Raji (cell line): ENCODE data around the gene ELAVL3.

Experiments
- POLR2A ChIP-seq: IDR thresholded peaks from 2 replicates; pipeline ENCODE4 v1.6.1; 2011; ENCODE audit warnings: low read depth, low read length, control low read depth; ENCODE audit not compliant: insufficient read depth

The ELAVL3 gene

DNA sequence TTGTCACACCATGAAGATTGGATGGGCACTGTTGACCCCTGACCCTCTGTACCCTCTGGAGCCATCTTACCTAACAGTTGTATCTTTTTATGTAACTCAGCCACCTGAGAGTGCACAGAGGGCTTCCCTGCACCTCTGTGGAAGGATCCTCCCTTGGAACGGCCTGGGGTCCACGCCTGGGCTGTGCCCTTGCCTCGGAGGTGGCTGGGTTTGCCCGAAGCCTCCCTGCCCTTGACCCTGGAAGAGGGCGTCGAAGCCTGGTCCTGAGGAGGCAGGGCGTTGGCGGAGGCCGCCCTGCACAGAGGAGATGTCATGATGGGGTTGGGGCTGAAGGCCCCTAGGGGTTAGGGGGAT lies 46.2 kb downstream of the ELAVL3 start:
- TF ChIP-seq POLR2A = no peak

DNA sequence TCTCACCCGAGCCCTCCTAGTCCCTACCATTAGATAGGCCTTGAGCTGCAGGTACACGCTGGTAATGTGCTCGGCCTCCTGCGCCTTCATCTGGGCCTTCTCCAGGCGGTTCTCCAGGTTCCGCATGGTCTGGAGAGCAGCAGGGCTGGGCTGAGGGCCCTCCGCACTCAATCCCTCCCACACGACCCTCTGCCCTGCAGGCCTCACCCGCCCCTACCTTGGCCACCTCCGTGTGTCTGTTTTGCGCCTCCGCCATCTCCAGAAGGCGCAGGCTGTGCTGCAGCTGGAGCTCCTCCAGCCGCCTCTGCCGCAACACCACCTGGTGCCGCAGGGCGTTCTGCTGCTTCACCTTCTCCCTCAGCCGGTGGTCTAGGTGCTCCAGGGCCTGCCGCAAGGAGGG lies 54.2 kb downstream of the ELAVL3 start:
- TF ChIP-seq POLR2A = no peak

GRCh38 chr19:11425719-11426457 lies 55.0 kb downstream of the ELAVL3 start:
- TF ChIP-seq POLR2A = no peak

GRCh38 chr19:11423791-11424181 lies 57.1 kb downstream of the ELAVL3 start:
- no peak for TF ChIP-seq POLR2A

DNA sequence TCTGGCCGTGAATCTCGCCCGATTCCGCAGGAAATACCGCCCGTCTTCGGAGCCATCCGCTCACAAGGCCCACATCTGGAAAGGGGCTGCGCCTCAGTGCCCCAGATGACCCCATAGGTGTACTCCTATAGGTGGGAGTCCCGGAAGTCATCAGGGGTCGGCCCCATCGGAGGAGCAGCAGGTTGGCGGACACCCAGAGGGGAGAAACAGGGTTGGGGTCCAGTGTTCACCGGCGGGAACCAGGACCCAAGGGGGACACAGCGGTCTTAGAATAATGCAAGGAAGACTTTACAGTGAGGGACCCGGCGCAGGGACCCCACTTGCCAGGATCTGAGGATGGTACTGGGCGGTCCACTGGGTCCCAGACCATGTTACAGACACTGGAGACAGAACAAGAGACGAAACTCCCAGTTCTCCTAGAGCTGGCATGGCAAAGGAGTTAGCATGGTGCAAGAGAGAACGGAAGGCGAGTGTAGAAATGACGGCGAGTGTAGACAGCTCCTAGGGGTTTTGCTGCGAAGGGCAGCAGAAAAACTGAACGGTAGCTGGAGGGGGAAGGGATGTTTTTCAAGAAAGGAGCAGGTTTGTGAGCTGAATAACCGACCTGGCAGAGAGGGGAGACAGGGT lies 57.6 kb downstream of the ELAVL3 start:
- TF ChIP-seq POLR2A = no peak

DNA sequence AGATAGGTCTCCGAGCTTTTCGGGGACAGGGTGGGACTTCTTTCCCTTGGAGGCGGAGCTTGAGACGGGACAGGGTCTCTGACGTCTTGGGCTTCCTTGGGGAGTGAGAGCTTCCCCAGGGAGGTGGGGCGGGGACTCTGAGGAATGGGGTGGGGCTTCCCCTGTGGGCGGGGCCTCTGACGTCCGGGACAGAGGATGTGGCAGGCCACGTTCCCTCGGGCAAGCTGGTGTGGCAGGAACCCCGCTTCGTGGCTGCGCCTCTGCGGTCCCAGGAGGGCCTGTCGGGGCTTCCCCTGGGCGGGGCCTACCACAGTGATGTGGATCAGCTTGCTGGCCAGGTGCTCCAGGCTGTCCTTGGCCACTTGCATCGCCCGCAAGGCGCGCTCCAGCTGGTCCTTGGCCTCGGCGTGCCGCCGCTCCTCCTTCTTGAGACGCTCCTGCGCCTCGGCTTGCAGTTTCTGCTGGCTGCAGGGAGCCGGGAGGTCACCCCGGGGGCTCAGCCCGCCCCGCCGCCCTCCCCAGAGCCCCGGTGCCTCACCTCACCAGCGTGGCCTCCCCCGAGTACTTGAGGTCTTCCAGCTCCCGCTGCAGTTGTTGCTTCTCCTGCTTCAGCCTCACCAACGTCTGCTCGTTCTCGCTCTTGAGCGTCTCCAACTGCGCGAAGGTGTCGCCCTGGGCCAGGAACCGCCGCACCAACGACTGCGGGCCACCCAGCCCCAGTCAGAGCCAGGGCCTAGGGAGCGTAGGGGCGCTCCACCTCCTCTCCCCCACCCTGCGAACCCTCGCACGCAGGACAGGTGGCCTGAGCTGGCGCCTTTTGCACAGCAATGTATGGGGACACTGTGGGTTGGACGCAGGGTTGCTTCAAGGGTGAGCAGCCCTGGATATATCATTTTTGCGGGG lies 58.4 kb downstream of the ELAVL3 start:
- TF ChIP-seq POLR2A = no peak

DNA sequence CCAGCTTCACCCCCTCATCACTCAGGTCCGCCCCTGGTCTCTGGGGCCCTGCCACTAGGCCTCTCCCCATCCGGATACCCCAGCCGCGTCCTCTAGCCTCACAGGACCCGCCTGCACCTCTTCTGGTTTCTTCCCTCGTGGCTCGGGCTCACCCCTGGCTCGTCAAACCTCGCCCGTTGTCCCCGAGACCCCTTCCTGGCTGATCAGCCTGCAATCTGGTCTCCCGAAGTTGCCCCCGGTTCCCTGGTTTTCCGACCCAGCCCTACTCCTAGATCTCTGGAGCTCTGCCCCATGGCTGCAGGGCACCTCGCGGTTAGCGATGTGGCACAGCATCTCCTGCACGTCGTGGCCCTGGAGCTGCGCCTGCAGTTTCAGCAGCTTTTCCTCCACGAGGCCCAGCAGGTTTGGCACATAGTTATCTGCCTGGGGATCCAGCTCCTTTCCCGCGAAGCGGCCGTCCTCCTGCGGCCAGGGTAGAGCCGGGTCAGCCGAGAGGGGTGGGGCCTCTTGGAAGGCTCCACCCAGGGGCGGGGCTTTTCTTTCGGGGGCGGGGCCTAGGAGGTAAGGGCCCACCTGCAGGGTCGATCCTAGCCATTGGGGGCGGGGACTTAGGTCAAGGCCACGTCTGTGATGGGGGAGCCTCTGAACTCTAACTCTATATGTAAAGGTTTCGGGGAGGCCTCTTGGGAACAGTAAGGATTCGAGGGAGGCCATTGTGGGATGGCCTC lies 59.3 kb downstream of the ELAVL3 start:
- TF ChIP-seq POLR2A = no peak

GRCh38 chr19:11420429-11421370 lies 60.1 kb downstream of the ELAVL3 start:
- no peak for TF ChIP-seq POLR2A

DNA sequence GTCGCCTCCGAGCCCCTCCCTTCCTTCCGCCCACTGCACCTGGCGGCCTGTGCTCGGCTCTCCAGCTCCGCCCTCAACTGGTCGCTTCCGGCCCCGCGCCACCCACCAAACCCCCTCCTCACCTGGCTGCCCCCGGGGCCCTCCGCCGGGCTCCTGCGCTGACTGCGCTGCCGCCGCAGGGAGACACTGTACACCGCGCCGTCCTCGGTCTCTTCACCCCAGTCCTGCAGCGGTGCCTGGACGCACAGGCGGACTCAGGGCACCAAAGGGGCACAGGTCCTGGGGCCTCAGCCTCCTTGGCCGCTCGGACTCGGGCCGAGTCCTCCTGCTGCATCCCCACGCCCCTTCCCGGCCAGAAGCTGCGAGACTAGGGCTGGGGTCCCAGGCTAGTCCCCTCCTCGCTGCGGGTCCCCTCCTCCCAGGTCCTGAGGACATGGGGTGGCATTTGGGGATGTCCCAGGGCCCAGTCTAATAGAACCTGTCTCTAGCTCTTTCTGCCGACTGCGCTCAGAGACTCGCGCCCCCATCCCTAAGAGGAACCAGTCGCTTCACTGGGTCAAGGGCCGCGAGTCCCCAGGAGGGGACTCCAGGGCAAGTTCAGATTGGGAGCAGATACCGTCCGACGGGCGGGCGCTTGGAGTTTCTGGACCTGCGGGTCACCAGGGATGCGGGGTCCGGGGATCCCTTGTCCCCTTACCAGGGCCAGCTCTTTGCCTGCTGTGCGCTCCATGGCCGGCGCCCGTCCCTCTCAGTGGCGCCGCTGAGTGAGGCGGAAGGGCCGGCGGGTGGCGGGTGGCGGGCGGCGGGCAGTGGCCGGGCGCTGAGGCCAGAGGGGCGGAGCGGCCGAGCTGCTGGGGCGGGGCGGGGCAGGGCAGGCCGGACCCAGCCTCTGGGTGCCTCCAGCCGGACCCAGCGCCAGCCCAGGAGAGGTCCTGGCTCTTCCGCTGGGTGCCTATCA lies 62.0 kb downstream of the ELAVL3 start, which contains the start of gene RGL3:
TSS of gene RGL3 (minus strand) at position 766 of the 958 bp plus-strand sequence. CDS start at position 730, 36 bp downstream.
- TF ChIP-seq POLR2A = no peak

- TF ChIP-seq POLR2A = no peak
Observed at GRCh38 chr19:11418094-11418548, 62.7 kb downstream of the ELAVL3 start.

- no peak for TF ChIP-seq POLR2A
Observed at GRCh38 chr19:11416346-11417052, 64.3 kb downstream of the ELAVL3 start.

DNA sequence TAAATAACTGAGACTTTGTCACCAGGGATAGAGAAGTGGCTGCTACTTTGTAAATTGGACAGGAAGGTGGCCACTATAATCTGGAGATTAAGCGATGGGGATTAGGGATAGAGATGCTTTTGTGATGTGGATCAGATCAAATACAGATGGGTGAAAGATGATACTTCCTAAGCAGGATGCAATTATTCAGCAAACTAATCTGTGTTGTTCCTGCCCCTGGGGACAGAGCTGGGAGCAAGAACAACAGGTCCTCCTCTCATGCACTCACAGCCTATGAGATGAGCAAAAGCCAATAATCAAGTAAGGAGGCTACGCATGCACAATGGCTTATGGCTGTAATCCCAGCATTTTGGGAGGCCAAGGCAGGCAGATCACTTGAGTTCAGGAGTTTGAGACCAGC lies 66.3 kb downstream of the ELAVL3 start:
- no peak for TF ChIP-seq POLR2A

DNA sequence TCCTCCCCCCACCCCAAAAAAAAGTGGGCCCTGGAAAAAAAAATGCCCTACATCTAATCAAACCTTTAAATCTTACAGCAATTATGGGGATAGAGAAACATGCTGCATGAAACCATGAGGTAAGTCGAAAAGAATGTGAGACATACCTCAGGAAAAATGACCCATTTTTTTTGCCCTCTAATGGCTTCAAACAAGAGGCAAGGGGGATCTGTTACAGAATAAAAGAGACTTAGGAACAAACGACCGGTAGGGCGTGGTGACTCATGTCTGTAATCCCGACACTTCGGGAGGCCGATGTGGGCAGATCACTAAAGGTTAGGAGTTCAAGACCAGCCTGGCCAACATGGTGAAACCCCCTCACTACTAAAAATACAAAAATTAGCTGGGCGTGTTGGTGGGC lies 70.2 kb downstream of the ELAVL3 start:
- TF ChIP-seq POLR2A = no peak

DNA sequence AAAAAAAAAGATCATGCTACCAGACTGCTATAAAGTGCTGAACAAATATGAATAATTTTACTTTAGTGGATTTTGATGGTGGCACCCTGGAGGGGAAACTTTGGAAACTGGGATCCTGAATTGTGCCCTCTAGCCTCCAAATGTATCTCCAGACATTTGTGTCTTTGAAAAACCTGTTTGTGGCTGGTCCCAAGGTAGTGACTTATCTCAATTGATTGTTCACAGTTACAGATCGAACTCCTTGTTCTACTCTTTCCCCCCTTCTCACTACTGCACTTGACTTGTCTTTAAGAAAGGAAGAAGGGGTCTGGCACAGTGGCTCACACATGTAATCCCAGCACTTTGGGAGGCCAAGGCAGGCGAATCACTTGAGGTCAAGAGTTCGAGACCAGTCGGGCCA lies 72.3 kb downstream of the ELAVL3 start:
- TF ChIP-seq POLR2A = no peak
